SK-N-SH (cell line): Measurements from ENCODE around the gene ERI3. TPM values are rescaled to one million over a fixed set of nuclear protein-coding genes. Genes with fewer than 3 reads are reported as not detected.

Source experiments
- CTCF ChIA-PET: fragments of 300-600, 350-600 bp; formaldehyde crosslinking; extraction: SDS; loops from one replicate; lab custom pipeline; 2021; lab: Yijun Ruan, JAX
- POLR2A ChIA-PET: fragments of 350-600 bp; sonication (Branson Sonifier 250); formaldehyde crosslinking; extraction: SDS; loops from one replicate; lab custom pipeline; 2020; ENCODE audit warnings: antibody characterized with exemption, inconsistent platforms; lab: Yijun Ruan, JAX
- DNase-seq: peaks from one replicate; pipeline ENCODE4 v3.0.0; 2012
- H2AFZ ChIP-seq: fragments of 200-600 bp; sonication (generic); 2 replicates; pipeline ENCODE4 v1.8.1; 2016; ENCODE audit warnings: antibody characterized with exemption, mild to moderate bottlenecking, low read depth
- H3F3A ChIP-seq: fragments of 200-600 bp; sonication (generic); replicated peaks from 2 replicates; pipeline ENCODE3; 2016; ENCODE audit warnings: antibody characterized with exemption, mild to moderate bottlenecking; ENCODE audit not compliant: insufficient read depth
- H3K27ac ChIP-seq, 2 experiments: fragments of 200-500 bp in 1 of 2; fragments of 200-600 bp in 1 of 2; sonication (Bioruptor generic) in 1 of 2; sonication (generic), shearing (Covaris generic) in 1 of 2; 2 replicates each; pipeline versions ENCODE4 v1.5.1 to v1.6.1; 2014 to 2016; ENCODE audit warnings: low read depth in 2 of 2, inconsistent platforms in 1 of 2, low read length in 1 of 2, mild to moderate bottlenecking in 1 of 2, mixed read lengths in 1 of 2
- H3K27me3 ChIP-seq: fragments of 200-600 bp; sonication (generic), shearing (Covaris generic); 2 replicates; pipeline ENCODE4 v1.6.1; 2016; ENCODE audit warnings: mixed run types; ENCODE audit not compliant: insufficient read depth
- H3K36me3 ChIP-seq, 2 experiments: fragments of 200-500 bp in 1 of 2; fragments of 200-600 bp in 1 of 2; sonication (Bioruptor generic) in 1 of 2; sonication (generic) in 1 of 2; replicated peaks in 1 of 2; 2 replicates each; pipeline versions ENCODE3 to v1.5.1; 2014 to 2016; ENCODE audit warnings: low read length in 1 of 2, mild to moderate bottlenecking in 1 of 2; ENCODE audit not compliant: insufficient read depth in 2 of 2, control insufficient read depth in 1 of 2
- H3K4me1 ChIP-seq, 2 experiments: fragments of 200-500 bp in 1 of 2; fragments of 200-600 bp in 1 of 2; sonication (Bioruptor generic) in 1 of 2; sonication (generic), shearing (Covaris generic) in 1 of 2; 2 replicates each; pipeline versions ENCODE4 v1.5.1 to v1.6.1; 2014 to 2016; ENCODE audit warnings: low read depth in 1 of 2, low read length in 1 of 2, mixed run types in 1 of 2; ENCODE audit not compliant: insufficient read depth in 2 of 2, control insufficient read depth in 1 of 2
- H3K4me2 ChIP-seq: fragments of 200-600 bp; sonication (generic), shearing (Covaris generic); 2 replicates; pipeline ENCODE4 v1.6.1; 2017; ENCODE audit warnings: mixed run types
- H3K4me3 ChIP-seq, 2 experiments: fragments of 200-500 bp in 1 of 2; fragments of 200-600 bp in 1 of 2; sonication (Bioruptor generic) in 1 of 2; sonication (generic), shearing (Covaris generic) in 1 of 2; 2 replicates each; pipeline versions ENCODE4 v1.5.1 to v1.8.1; 2014 to 2016; ENCODE audit warnings: low read depth in 2 of 2, inconsistent platforms in 1 of 2, low read length in 1 of 2, mild to moderate bottlenecking in 1 of 2, mixed read lengths in 1 of 2, moderate library complexity in 1 of 2
- H3K79me2 ChIP-seq: fragments of 200-600 bp; sonication (generic); 2 replicates; pipeline ENCODE4 v1.8.1; 2017; ENCODE audit warnings: mild to moderate bottlenecking; ENCODE audit not compliant: insufficient read depth
- H3K9ac ChIP-seq: fragments of 200-600 bp; sonication (generic); 2 replicates; pipeline ENCODE4 v1.6.1; 2017; ENCODE audit warnings: mixed run types
- H3K9me2 ChIP-seq: fragments of 200-600 bp; sonication (generic); 2 replicates; pipeline ENCODE4 v1.6.1; 2017; ENCODE audit warnings: mixed run types
- H3K9me3 ChIP-seq: fragments of 200-600 bp; sonication (generic); 2 replicates; pipeline ENCODE4 v1.6.1; 2017; ENCODE audit warnings: mixed run types, mild to moderate bottlenecking, moderate library complexity
- H4K20me1 ChIP-seq: fragments of 200-600 bp; sonication (generic); 2 replicates; pipeline ENCODE4 v1.6.1; 2017; ENCODE audit warnings: mild to moderate bottlenecking, mixed run types; ENCODE audit not compliant: insufficient read depth
- CHD2 ChIP-seq: fragments of 150-350 bp; IDR thresholded peaks from 2 replicates; pipeline ENCODE4 v1.6.1; 2018; ENCODE audit warnings: low read length; ENCODE audit not compliant: partially characterized antibody
- CTCF ChIP-seq: fragments of 200-600 bp; sonication (generic); IDR thresholded peaks from 2 replicates; pipeline ENCODE4 v1.6.1; 2017; ENCODE audit warnings: antibody characterized with exemption, mild to moderate bottlenecking, moderate library complexity
- EP300 ChIP-seq, 2 experiments: IDR thresholded peaks; 2 replicates each; pipeline versions ENCODE4 v1.4.0 to v1.6.1; 2012; ENCODE audit warnings: borderline replicate concordance in 1 of 2, low read depth in 1 of 2, low read length in 1 of 2
- FOSL2 ChIP-seq: IDR thresholded peaks from 2 replicates; pipeline ENCODE4 v1.4.0; 2012; ENCODE audit warnings: low read depth, mild to moderate bottlenecking, moderate library complexity, borderline replicate concordance
- FOXJ3 ChIP-seq: sonication (generic); formaldehyde crosslinking; IDR thresholded peaks from 2 replicates; pipeline ENCODE4 v1.5.1; 2020; ENCODE audit warnings: mild to moderate bottlenecking, missing genetic modification reagents
- FOXM1 ChIP-seq: IDR thresholded peaks from 2 replicates; pipeline ENCODE4 v1.4.0; 2012; ENCODE audit warnings: low read depth, mild to moderate bottlenecking
- GATA2 ChIP-seq: sonication (generic); formaldehyde crosslinking; IDR thresholded peaks from 2 replicates; pipeline ENCODE4 v1.5.0; 2020; ENCODE audit warnings: mild to moderate bottlenecking, missing genetic modification reagents
- JUND ChIP-seq: IDR thresholded peaks from 2 replicates; pipeline ENCODE4 v1.4.0; 2012
- NFIC ChIP-seq: IDR thresholded peaks from 2 replicates; pipeline ENCODE4 v1.4.0; 2012; ENCODE audit warnings: borderline replicate concordance
- NRF1 ChIP-seq: IDR thresholded peaks from 2 replicates; pipeline ENCODE4 v1.6.1; 2012; ENCODE audit warnings: low read depth, mild to moderate bottlenecking, low read length
- PBX3 ChIP-seq: IDR thresholded peaks from 2 replicates; pipeline ENCODE4; 2012
- RAD21 ChIP-seq: IDR thresholded peaks from 2 replicates; pipeline ENCODE4 v1.6.1; 2012; ENCODE audit warnings: mild to moderate bottlenecking, low read length
- RCOR1 ChIP-seq: fragments of 150-350 bp; IDR thresholded peaks from 2 replicates; pipeline ENCODE4 v1.6.1; 2017; ENCODE audit warnings: antibody characterized with exemption, low read length
- RXRA ChIP-seq: IDR thresholded peaks from 2 replicates; pipeline ENCODE4 v1.4.0; 2012; ENCODE audit warnings: low read depth, mild to moderate bottlenecking, borderline replicate concordance
- SIN3A ChIP-seq: IDR thresholded peaks from 2 replicates; pipeline ENCODE4 v1.6.1; 2012; ENCODE audit warnings: low read depth, mild to moderate bottlenecking, low read length, moderate library complexity, borderline replicate concordance
- SMC3 ChIP-seq: IDR thresholded peaks from 2 replicates; pipeline ENCODE4 v1.6.1; 2012; ENCODE audit warnings: low read depth, low read length, improper control_type of control experiment
- USF2 ChIP-seq: fragments of 150-350 bp; IDR thresholded peaks from 2 replicates; pipeline ENCODE4 v1.6.1; 2017; ENCODE audit warnings: antibody characterized with exemption, low read length, low read depth, borderline replicate concordance
- YY1 ChIP-seq: IDR thresholded peaks from 2 replicates; pipeline ENCODE4 v1.4.0; 2012; ENCODE audit warnings: low read depth, mild to moderate bottlenecking
- ZBTB33 ChIP-seq: IDR thresholded peaks from 2 replicates; pipeline ENCODE4 v1.4.0; 2012; ENCODE audit warnings: low read depth, borderline replicate concordance
- WGBS: methylation state at CpG from one replicate; pipeline ENCODE4 v1.1.6; 2017; ENCODE audit warnings: low lambda C conversion rate; 5-methylcytosine and 5-hydroxymethylcytosine counted together
- polyA plus RNA-seq, 3 experiments: library from polyadenylated mRNA; depleted of rRNA; stranded (reverse); fragments of >200 nt; gene quantifications; 2 replicates each; pipeline ENCODE4 v1.2.3, GENCODE V29; 2012

Gene ERI3
- polyA plus RNA-seq, 1 of the 3 experiments (the other 2 are of a cell fraction), result 60.7 TPM

GRCh38 chr1:44296806-44297205, 58.3 kb downstream of the ERI3 start:
- Histone ChIP-seq H3K4me2 (no peak overlapping the region), H3K9me2 (no peaks in the 10 kb centered on the region), H3K27ac (no peak overlapping the region), H4K20me1 (no peaks in the 10 kb centered on the region), H3K4me1 (peaks cover 0 to 24% of the 10 kb centered on the region in 2 experiments; a peak in 1 of 4 replicates), H3K9ac (no peak overlapping the region), H3F3A (no peaks in the 10 kb centered on the region), H3K36me3 (peaks cover 0 to 63% of the 10 kb centered on the region in 2 experiments), H3K4me3 (no peak overlapping the region), H3K9me3 (no peaks in the 10 kb centered on the region), H3K79me2 (no peaks in the 10 kb centered on the region), H3K27me3 (no peaks in the 10 kb centered on the region), H2AFZ (no peak overlapping the region)
- ChIA-PET POLR2A (no interaction called here), CTCF (interaction anchor here (1.1 to 7.2 kb wide), 4 partner anchors 8 to 79 kb away, joined by 3 to 78 read pairs (median 3); no protein-coding TSS in a partner anchor)
- TF ChIP-seq CTCF (no peak), RAD21 (no peak), NRF1 (no peak), GATA2 (CRISPR knock-in tag) (no peak), FOXJ3 (CRISPR knock-in tag) (no peak), YY1 (no peak), SMC3 (no peak), PBX3 (no peak)
- WGBS, result 96% methylated on average over 7 of the region's 7 CpGs
- no peak for DNase-seq

GRCh38 chr1:44296086-44296485, 59.0 kb downstream of the ERI3 start:
- Histone ChIP-seq H3K9me3 (no peaks in the 10 kb centered on the region), H3K79me2 (no peaks in the 10 kb centered on the region)
- TF ChIP-seq SIN3A (no peak), RXRA (no peak), RCOR1 (no peak), JUND (no peak), NFIC (no peak), CTCF (no peak), ZBTB33 (no peak), RAD21 (no peak), FOXJ3 (CRISPR knock-in tag) (no peak), YY1 (no peak), FOXM1 (no peak), USF2 (no peak), CHD2 (no peak), EP300 (IDR thresholded peaks at IDR 0.05; ENCODE audit: borderline replicate concordance in 1 of 2, low read depth in 1 of 2, low read length in 1 of 2) (no peak), FOSL2 (no peak)
- TF ChIP-seq, all 33 proteins: peak for 0
- CTCF ChIA-PET, result interaction anchor here (1.1 to 7.2 kb wide), 7 partner anchors 9 to 357 kb away, joined by 3 to 78 read pairs (median 3); no protein-coding TSS in a partner anchor
- H4K20me1 ChIP-seq, result no peaks in the 10 kb centered on the region
- H3K27ac ChIP-seq, result no peak overlapping the region
- POLR2A ChIA-PET, result no interaction called here
- no peak for DNase-seq
- 92% methylated on average over 6 of the region's 6 CpGs for WGBS
- no peak overlapping the region for H3K4me3 ChIP-seq
- H3K36me3 ChIP-seq, result peaks cover 0 to 67% of the 10 kb centered on the region in 2 experiments
- no peak overlapping the region for H3K4me2 ChIP-seq
- no peak overlapping the region for H2AFZ ChIP-seq
- peaks cover 0 to 24% of the 10 kb centered on the region in 2 experiments; a peak in 1 of 4 replicates for H3K4me1 ChIP-seq
- no peak overlapping the region for H3K9ac ChIP-seq
- H3K27me3 ChIP-seq, result no peaks in the 10 kb centered on the region
- H3K9me2 ChIP-seq, result no peaks in the 10 kb centered on the region
- H3F3A ChIP-seq, result no peaks in the 10 kb centered on the region
